CD4-positive, CD25-positive, alpha-beta regulatory T cell (primary cell): ENCODE measurements around the gene RAPGEF4. TPM values are rescaled to one million over a fixed set of nuclear protein-coding genes. Genes with fewer than 3 reads are reported as not detected.
A peak's percentile ranks its signal among the peaks of the same experiment; 100 is the strongest.

Source experiments
- ATAC-seq, 2 donors: fragments of 150-1000 bp; cut with Tn5 transposase; one replicate each; pipeline ENCODE4 v1.10.0; 2021; ENCODE audit warnings: low read depth in 2 of 2, moderate number of reproducible peaks in 2 of 2, moderate library complexity in 1 of 2
- DNase-seq, 3 donors: peaks; one replicate each; pipeline versions ENCODE4 v3.0.0 to v3.0.0-alpha.2; 2012 to 2022; ENCODE audit warnings: mixed read lengths in 1 of 3
- H3K27ac ChIP-seq: one replicate; pipeline ENCODE4 v1.7.0; 2013; ENCODE audit warnings: mild to moderate bottlenecking, low read length; ENCODE audit not compliant: insufficient read depth, poor library complexity, severe bottlenecking
- H3K27me3 ChIP-seq: one replicate; pipeline ENCODE4 v1.7.0; 2013; ENCODE audit warnings: low read length; ENCODE audit not compliant: control insufficient read depth, insufficient read depth
- H3K36me3 ChIP-seq: one replicate; pipeline ENCODE4 v1.7.0; 2013; ENCODE audit warnings: mild to moderate bottlenecking, low read length, moderate library complexity; ENCODE audit not compliant: control insufficient read depth, insufficient read depth
- H3K4me1 ChIP-seq: 2 replicates; pipeline ENCODE4 v1.7.0; 2013; ENCODE audit warnings: mild to moderate bottlenecking, low read length; ENCODE audit not compliant: insufficient read depth, control insufficient read depth, poor library complexity, severe bottlenecking
- H3K4me3 ChIP-seq: one replicate; pipeline ENCODE4 v1.7.0; 2013; ENCODE audit warnings: low read depth, mild to moderate bottlenecking, low read length, moderate library complexity
- H3K9me3 ChIP-seq, 2 experiments: 1 replicate in 1 of 2; 2 replicates in 1 of 2; pipeline ENCODE4 v1.7.0; 2013; ENCODE audit warnings: low read length in 2 of 2, mild to moderate bottlenecking in 1 of 2, moderate library complexity in 1 of 2; ENCODE audit not compliant: control insufficient read depth in 2 of 2
- H3K27ac Mint-ChIP-seq, 3 donors: one replicate each; pipeline ENCODE4 v1.8.0; 2020 to 2022; ENCODE audit warnings: mild to moderate bottlenecking in 3 of 3, mixed read lengths in 3 of 3, moderate library complexity in 2 of 3
- H3K27me3 Mint-ChIP-seq: one replicate; pipeline ENCODE4 v1.8.0; 2022; ENCODE audit warnings: mild to moderate bottlenecking, mixed read lengths
- H3K36me3 Mint-ChIP-seq: one replicate; pipeline ENCODE4 v1.8.0; 2020; ENCODE audit warnings: mixed read lengths
- H3K4me1 Mint-ChIP-seq, 4 donors: one replicate each; pipeline ENCODE4 v1.8.0; 2020 to 2022; ENCODE audit warnings: mixed read lengths in 4 of 4, mild to moderate bottlenecking in 1 of 4
- H3K4me3 Mint-ChIP-seq, 4 donors: one replicate each; pipeline ENCODE4 v1.8.0; 2020 to 2022; ENCODE audit warnings: mild to moderate bottlenecking in 4 of 4, mixed read lengths in 4 of 4, moderate library complexity in 3 of 4
- H3K9me3 Mint-ChIP-seq, 7 donors: one replicate each; pipeline ENCODE4 v1.8.0; 2020 to 2022; ENCODE audit warnings: mixed read lengths in 7 of 7, mild to moderate bottlenecking in 3 of 7, moderate library complexity in 2 of 7
- polyA plus RNA-seq, 4 donors: library from polyadenylated mRNA; unstranded; fragments of 300-500 nt; fragmentation: Illumina TruSeq; gene quantifications; one replicate each; pipeline ENCODE4 v1.2.3, GENCODE V29; 2021
- total RNA-seq: library from RNA; stranded (reverse); gene quantifications from one replicate; pipeline ENCODE4 v1.2.3, GENCODE V29; 2022

Gene RAPGEF4
- total and polyA plus RNA-seq, 5 donors from 2014 or later = 1.4 TPM; not detected in 4

DNA sequence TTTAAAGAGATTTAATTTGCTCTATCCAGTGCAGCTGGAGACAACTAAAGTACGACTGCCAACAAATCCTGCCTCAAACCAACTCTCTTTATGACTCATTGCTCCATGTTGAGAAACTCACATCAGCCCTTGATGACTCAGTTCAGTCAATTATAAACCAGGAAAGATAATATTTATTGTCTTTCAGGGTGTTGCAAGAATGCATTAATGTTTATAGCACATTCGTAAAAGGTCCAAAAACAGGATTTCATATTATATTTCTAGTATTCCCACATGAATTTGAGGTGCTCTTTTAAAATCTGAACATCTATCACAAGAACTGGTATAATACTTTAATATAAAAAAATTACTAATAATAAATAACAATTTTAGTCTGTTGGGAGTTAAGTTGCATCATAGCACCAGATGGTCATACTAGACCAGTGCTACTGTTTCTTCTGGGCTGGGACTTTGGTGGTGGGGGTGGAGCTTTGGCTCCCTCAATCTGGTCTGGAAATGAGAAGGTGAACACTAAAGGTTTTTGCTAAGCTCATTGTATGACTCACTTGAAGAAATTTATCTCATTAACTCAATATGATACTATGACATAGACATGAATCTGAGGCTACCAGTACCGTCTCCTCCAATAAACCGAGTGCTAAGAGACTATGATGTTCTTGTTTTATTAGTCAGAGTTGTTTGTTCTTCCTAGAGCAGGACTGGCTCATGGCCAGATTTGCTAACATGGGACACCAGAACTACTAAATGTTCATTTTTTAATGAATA is 313.4 kb downstream of the RAPGEF4 start:
- no peak overlapping the region for H3K27ac Mint-ChIP-seq
- no peak overlapping the region for H3K4me3 ChIP-seq
- no peaks in the 10 kb centered on the region for H3K36me3 Mint-ChIP-seq
- H3K4me1 Mint-ChIP-seq = no peaks in the 10 kb centered on the region
- ATAC-seq (peak in 1 of 2 donors; percentile 39), DNase-seq (peak in 1 of 3 donors; percentile 7)
- H3K27me3 ChIP-seq = no peaks in the 10 kb centered on the region
- H3K27ac ChIP-seq = no peak overlapping the region
- H3K36me3 ChIP-seq = no peaks in the 10 kb centered on the region
- H3K27me3 Mint-ChIP-seq = peaks cover 8% of the 10 kb centered on the region
- H3K4me1 ChIP-seq = no peaks in the 10 kb centered on the region
- no peaks in the 10 kb centered on the region for H3K9me3 ChIP-seq
- no peak overlapping the region for H3K4me3 Mint-ChIP-seq
- peaks cover 0 to 1% (median 0%) of the 10 kb centered on the region in 7 donors for H3K9me3 Mint-ChIP-seq

DNA sequence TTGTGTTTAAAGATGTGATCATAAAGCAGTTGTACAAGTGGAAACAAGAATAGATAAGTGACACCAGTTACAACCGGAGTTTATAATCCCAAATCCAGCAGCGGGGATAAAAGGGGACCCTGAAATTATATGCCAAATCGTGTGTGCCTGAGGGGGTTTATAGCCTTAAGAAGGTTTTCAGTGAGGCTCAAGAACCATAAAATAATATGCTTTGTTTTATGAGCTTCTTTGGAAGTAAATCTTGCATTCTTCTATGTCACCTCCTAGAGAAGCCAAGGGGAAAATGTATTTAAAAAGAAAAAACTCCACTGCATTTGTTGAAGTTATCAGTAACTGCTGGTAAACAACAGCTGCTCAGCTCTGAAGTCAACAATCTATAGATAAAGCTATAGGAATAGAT is 314.2 kb downstream of the RAPGEF4 start:
- Histone ChIP-seq H3K9me3 (no peaks in the 10 kb centered on the region), H3K27ac (no peak overlapping the region), H3K36me3 (no peaks in the 10 kb centered on the region), H3K4me3 (no peak overlapping the region), H3K4me1 (no peaks in the 10 kb centered on the region), H3K27me3 (no peaks in the 10 kb centered on the region)
- Mint-ChIP-seq H3K9me3 (peaks cover 0 to 1% (median 0%) of the 10 kb centered on the region in 7 donors), H3K27ac (no peak overlapping the region), H3K4me1 (no peaks in the 10 kb centered on the region), H3K36me3 (no peaks in the 10 kb centered on the region), H3K4me3 (no peak overlapping the region), H3K27me3 (peaks cover 9% of the 10 kb centered on the region)
- ATAC-seq = no peak
- no peak for DNase-seq

DNA sequence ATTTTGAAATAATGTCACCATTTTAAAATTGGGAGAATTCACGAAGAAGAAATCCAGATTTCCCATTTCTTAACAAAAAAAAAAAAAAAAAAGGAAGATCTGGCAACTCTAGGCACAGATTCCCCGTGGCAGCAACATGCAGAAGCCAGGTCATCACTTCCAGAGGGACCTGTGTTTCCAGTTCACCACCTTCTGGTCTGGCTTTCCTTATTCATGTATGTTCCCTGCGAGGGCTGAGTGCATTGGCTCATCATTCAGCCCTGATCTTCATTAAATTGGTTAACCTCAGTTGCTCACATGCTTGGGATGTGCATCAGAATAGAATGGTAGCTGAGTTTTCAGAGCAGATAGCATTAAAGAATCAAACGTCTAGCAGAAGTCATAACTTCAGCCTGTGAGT is 315.0 kb downstream of the RAPGEF4 start:
- Mint-ChIP-seq H3K4me3 (no peak overlapping the region), H3K27me3 (peaks cover 11% of the 10 kb centered on the region), H3K27ac (no peak overlapping the region), H3K9me3 (peaks cover 0 to 1% (median 0%) of the 10 kb centered on the region in 7 donors), H3K4me1 (no peaks in the 10 kb centered on the region), H3K36me3 (no peaks in the 10 kb centered on the region)
- ATAC-seq (no peak), DNase-seq (no peak)
- Histone ChIP-seq H3K27me3 (no peaks in the 10 kb centered on the region), H3K36me3 (no peaks in the 10 kb centered on the region), H3K4me1 (no peaks in the 10 kb centered on the region), H3K9me3 (no peaks in the 10 kb centered on the region), H3K27ac (no peak overlapping the region), H3K4me3 (no peak overlapping the region)

DNA sequence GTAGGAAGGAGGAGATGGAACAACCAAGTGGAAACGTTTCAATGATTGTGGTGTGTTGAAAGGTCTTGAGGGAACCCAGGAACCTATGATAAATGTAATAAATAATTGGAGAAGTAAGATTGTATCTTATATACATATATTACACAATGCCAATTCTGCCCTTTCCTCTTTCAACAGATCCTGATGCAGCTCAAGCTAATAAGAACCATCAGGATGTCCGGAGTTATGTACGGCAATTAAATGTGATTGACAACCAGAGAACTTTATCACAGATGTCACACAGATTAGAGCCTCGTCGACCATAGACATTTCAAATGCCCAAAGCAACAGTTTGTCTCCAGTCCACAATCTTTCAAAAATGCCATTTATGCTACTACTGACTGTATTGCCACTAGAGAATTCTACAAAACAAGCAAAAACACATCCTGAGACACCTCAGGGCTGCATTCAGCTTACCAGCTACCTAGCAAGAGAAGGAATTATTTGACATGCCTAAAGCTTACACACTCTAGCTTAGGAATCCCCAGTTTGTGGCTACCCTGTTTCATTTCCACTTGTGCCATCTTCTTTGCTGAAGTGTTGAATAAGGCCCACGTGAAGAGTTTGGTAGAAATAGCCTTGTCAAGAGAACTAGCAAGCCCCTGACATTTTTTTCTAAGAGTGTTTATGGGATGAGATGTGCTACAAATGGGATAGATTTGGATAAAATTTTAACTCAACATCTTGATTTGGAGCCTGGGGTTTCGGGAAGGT is 316.0 kb downstream of the RAPGEF4 start:
- no peaks in the 10 kb centered on the region for H3K27me3 ChIP-seq
- Mint-ChIP-seq H3K27ac (no peak overlapping the region), H3K4me1 (no peaks in the 10 kb centered on the region), H3K36me3 (no peaks in the 10 kb centered on the region), H3K4me3 (no peak overlapping the region), H3K27me3 (peaks cover 18% of the 10 kb centered on the region), H3K9me3 (peaks cover 0 to 1% (median 0%) of the 10 kb centered on the region in 7 donors)
- no peaks in the 10 kb centered on the region for H3K9me3 ChIP-seq
- no peaks in the 10 kb centered on the region for H3K36me3 ChIP-seq
- ATAC-seq = no peak
- no peak overlapping the region for H3K4me3 ChIP-seq
- no peaks in the 10 kb centered on the region for H3K4me1 ChIP-seq
- H3K27ac ChIP-seq = no peak overlapping the region
- DNase-seq = no peak

DNA sequence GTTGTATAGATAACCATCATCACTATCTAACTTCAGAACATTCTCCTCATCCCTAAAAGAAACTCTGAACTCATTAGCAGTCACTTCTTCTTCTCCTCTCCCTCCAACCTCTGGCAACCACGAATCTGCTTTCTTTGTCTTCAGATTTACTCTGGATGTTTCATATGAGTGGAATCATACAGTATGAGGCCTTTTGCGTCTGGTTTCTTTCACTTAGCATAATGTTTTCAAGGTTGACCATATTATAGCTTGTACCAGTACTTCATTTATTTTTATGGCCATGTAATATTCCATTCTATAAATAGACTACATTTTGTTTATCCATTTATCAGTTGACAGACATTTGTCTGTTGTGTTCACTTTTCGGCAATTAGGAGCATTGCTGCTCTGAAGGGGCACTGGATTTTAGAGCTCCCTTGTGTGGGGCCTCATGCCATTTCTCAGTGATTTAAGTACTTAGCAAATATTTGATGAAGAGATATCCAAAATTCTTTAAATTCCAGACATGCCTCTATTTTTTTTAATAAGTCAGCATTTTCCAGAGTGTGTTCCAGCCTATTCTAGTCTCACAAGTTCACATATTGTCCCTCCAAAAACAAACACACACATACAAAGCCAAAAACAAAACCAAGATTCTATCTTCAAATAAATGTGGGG is 317.5 kb downstream of the RAPGEF4 start:
- Mint-ChIP-seq H3K9me3 (peaks cover 0 to 3% (median 0%) of the 10 kb centered on the region in 7 donors), H3K27ac (no peak overlapping the region), H3K27me3 (peaks cover 18% of the 10 kb centered on the region), H3K4me1 (no peaks in the 10 kb centered on the region), H3K4me3 (no peak overlapping the region), H3K36me3 (no peaks in the 10 kb centered on the region)
- Histone ChIP-seq H3K9me3 (no peaks in the 10 kb centered on the region), H3K27ac (no peak overlapping the region), H3K4me3 (no peak overlapping the region), H3K4me1 (no peaks in the 10 kb centered on the region), H3K36me3 (no peaks in the 10 kb centered on the region), H3K27me3 (peaks cover 3% of the 10 kb centered on the region)
- no peak for ATAC-seq
- DNase-seq = no peak

DNA sequence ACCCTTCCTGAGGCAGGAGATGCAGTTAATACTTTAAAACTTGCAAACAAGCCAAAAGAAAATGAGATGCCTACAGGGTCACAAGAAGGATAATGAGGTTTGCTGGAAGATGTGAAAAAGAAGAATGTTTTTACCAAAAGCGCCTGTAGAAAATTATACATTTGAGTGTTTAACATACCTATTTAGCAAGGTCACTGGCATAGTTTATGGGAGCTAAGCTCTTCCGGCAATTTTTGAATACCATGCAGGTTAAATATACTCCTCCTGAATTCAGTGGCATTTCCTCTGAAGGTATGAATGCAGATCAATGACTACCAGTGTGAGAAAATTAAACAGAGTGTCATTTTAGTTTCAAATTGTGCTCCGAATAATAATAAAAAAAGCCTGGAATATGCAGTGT is 318.8 kb downstream of the RAPGEF4 start:
- DNase-seq (no peak), ATAC-seq (no peak)
- Mint-ChIP-seq H3K4me3 (no peak overlapping the region), H3K4me1 (no peaks in the 10 kb centered on the region), H3K27ac (no peak overlapping the region), H3K27me3 (peaks cover 26% of the 10 kb centered on the region), H3K9me3 (peaks cover 0 to 3% (median 0%) of the 10 kb centered on the region in 7 donors), H3K36me3 (no peaks in the 10 kb centered on the region)
- Histone ChIP-seq H3K27ac (no peak overlapping the region), H3K9me3 (no peaks in the 10 kb centered on the region), H3K27me3 (peaks cover 3% of the 10 kb centered on the region), H3K36me3 (no peaks in the 10 kb centered on the region), H3K4me3 (no peak overlapping the region), H3K4me1 (no peaks in the 10 kb centered on the region)

DNA sequence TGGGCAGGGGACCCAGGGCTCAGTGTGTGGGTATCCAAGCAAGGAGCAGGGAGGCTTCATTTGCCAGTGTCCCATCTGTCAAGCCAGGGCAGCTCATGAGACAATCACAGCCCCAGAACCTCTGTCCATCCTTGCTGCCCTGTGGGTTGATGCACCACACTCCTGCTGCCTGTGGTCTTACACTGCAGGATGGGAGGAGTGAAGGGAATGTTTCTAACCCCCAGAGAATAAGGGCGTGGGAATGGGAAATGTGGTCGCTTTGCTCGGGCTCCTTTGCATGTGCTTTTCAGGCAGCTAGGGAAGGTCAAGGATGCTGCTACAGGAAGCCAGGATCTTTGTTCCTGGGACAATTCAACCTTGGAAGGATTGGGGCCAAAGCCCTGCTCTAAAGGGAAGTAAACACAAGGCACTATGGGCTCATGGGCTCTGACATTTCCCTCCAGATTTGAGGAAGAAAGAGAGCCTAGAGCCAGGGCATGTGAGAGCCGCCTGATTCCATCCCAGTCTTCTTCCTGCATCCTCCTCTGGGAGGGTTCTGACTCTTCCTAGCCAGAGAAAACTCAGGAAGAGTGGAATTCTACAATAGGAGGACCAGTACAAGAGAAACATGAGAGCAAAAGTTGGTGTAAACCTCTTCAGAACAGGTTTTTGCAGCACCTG is 321.2 kb downstream of the RAPGEF4 start:
- H3K9me3 Mint-ChIP-seq = peaks cover 0 to 2% (median 0%) of the 10 kb centered on the region in 7 donors
- H3K4me3 ChIP-seq = no peak overlapping the region
- no peak overlapping the region for H3K27ac Mint-ChIP-seq
- ATAC-seq = no peak
- H3K36me3 ChIP-seq = no peaks in the 10 kb centered on the region
- H3K27ac ChIP-seq = no peak overlapping the region
- H3K27me3 ChIP-seq = peaks cover 6% of the 10 kb centered on the region
- no peaks in the 10 kb centered on the region for H3K9me3 ChIP-seq
- H3K27me3 Mint-ChIP-seq = peaks cover 33% of the 10 kb centered on the region
- no peak for DNase-seq
- no peak overlapping the region for H3K4me3 Mint-ChIP-seq
- no peaks in the 10 kb centered on the region for H3K4me1 Mint-ChIP-seq
- H3K4me1 ChIP-seq = no peaks in the 10 kb centered on the region
- no peaks in the 10 kb centered on the region for H3K36me3 Mint-ChIP-seq
